ENCODE data around the gene HIVEP3.
A peak's percentile ranks its signal among the peaks of the same experiment; 100 is the strongest.
"Not testable (repeated sequence)": the region's sequence is repeated elsewhere in the genome, so short reads cannot be mapped to it uniquely, and the experiment has no call there.

Gene HIVEP3

DNA sequence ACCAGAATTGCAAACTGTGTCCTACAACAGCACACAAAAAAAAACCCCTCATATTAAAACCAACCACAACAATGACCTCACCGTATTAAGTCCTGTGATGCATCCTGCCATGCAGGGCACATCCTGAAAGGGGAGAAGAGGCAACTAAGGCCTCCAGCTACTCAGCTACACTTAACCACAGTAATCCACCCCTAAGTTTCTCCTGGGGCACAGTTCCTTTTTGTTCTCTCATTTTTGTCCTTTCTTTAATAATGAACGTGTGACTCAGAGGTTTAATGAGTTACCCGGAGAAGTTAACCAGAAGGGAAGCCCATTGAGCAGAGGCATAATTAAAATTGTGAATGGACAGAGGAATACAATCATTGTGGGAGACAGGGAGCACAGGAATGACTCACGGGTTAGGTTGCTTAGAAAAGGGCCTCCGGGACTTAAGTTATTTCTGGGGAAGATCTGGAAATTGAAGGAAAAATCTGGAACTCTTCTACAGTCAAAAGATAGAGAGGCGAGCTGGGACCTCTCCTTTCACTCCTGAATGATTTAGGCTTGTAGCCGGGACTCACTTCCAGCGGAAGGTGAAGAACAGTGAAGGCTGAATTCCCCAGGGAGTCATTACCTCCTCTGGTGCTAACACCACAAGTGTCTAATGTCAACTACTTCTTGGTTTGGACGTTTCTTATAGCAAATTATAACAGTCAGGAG is 36.9 kb upstream of the HIVEP3 start:
- Histone ChIP-seq H3K56ac (ENCODE audit: low read length) (no peak overlapping the region), H3K23ac (ENCODE audit: low read length) (no peak overlapping the region), H3K79me2 (ENCODE audit: control insufficient read depth, insufficient read depth, low read length) (no peaks in the 10 kb centered on the region), H3K9ac (ENCODE audit: low read length) (no peak overlapping the region), H4K5ac (ENCODE audit: low read length) (no peak overlapping the region), H2BK15ac (replicated peaks; ENCODE audit: low read depth) (no peak overlapping the region), H4K8ac (ENCODE audit: low read depth, low read length) (no peak overlapping the region), H3K27me3 (ENCODE audit: insufficient read depth, low read length, poor library complexity) (no peaks in the 10 kb centered on the region), H3K27ac (ENCODE audit: low read depth, low read length) (no peak overlapping the region), H3K4me1 (ENCODE audit: control insufficient read depth, low read depth, low read length) (no peaks in the 10 kb centered on the region), H3K4me2 (ENCODE audit: low read length) (no peak overlapping the region), H3K79me1 (ENCODE audit: low read length) (no peaks in the 10 kb centered on the region), H2BK5ac (ENCODE audit: low read length) (no peak overlapping the region), H2BK120ac (ENCODE audit: low read depth, low read length) (no peak overlapping the region), H3K36me3 (ENCODE audit: control insufficient read depth, insufficient read depth, low read length) (no peaks in the 10 kb centered on the region), H3K4ac (ENCODE audit: low read depth, low read length) (no peak overlapping the region), H3K4me3 (ENCODE audit: low read length) (no peak overlapping the region), H3K18ac (ENCODE audit: low read length) (no peak overlapping the region), H2AK5ac (ENCODE audit: low read length) (no peak overlapping the region)
- DNase-seq: peak; percentile 31
- WGBS (ENCODE audit: extremely low coverage, insufficient coverage, low lambda C conversion rate): no CpG with 5 or more reads among the region's 9 CpGs

DNA sequence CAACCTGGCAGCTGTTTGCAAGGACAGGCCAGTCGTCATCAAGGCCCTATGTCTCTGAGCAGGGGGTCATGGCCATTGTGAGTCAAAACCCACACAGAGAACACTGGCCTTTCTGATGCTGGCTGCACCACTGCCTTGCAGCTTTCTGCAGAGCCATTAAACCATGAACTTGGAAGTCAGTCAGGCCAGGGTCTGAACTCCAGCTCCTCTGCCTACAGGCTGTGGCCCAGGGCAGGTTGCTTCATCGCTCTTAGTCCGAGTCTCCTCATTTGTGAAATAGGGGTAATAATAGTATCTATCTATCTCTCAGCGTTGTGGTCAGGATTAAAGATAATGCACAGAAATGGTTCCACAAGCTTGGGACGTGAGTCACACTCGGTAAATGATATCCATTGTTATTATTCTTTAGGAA is 35.8 kb upstream of the HIVEP3 start:
- Histone ChIP-seq H4K5ac (ENCODE audit: low read length) (no peak overlapping the region), H3K9ac (ENCODE audit: low read length) (no peak overlapping the region), H3K23ac (ENCODE audit: low read length) (no peak overlapping the region), H3K36me3 (ENCODE audit: control insufficient read depth, insufficient read depth, low read length) (no peaks in the 10 kb centered on the region), H2BK15ac (replicated peaks; ENCODE audit: low read depth) (no peak overlapping the region), H3K4ac (ENCODE audit: low read depth, low read length) (no peak overlapping the region), H3K79me1 (ENCODE audit: low read length) (no peaks in the 10 kb centered on the region), H3K4me3 (ENCODE audit: low read length) (no peak overlapping the region), H3K27ac (ENCODE audit: low read depth, low read length) (no peak overlapping the region), H3K56ac (ENCODE audit: low read length) (no peak overlapping the region), H3K4me1 (ENCODE audit: control insufficient read depth, low read depth, low read length) (no peaks in the 10 kb centered on the region), H3K79me2 (ENCODE audit: control insufficient read depth, insufficient read depth, low read length) (no peaks in the 10 kb centered on the region), H3K4me2 (ENCODE audit: low read length) (no peak overlapping the region), H2BK120ac (ENCODE audit: low read depth, low read length) (no peak overlapping the region), H2BK5ac (ENCODE audit: low read length) (no peak overlapping the region), H3K18ac (ENCODE audit: low read length) (no peak overlapping the region), H4K8ac (ENCODE audit: low read depth, low read length) (no peak overlapping the region), H2AK5ac (ENCODE audit: low read length) (no peak overlapping the region), H3K27me3 (ENCODE audit: insufficient read depth, low read length, poor library complexity) (no peaks in the 10 kb centered on the region)
- peak; percentile 1 for DNase-seq
- no CpG with 5 or more reads among the region's 6 CpGs for WGBS (ENCODE audit: extremely low coverage, insufficient coverage, low lambda C conversion rate)

DNA sequence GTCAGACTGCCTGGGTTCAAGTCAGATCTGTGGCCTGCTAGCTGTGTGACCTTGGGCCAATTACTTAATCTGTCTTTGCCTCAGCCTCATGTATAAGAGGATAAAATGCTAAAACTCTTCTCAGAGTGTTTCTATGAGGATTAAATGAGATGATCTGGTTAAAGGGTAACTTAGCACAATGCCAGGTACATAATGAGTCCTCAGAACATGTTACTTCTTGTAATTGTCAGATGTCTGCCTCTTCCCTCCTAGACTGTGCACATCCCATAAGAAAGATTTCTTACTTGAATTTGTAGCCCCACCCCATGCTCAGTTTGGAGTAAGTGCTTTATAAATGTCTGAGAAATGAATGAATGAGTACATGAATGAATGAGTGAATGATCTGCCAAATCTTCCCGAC is 34.6 kb upstream of the HIVEP3 start:
- Histone ChIP-seq H2BK15ac (replicated peaks; ENCODE audit: low read depth) (no peak overlapping the region), H3K27me3 (ENCODE audit: insufficient read depth, low read length, poor library complexity) (no peaks in the 10 kb centered on the region), H3K36me3 (ENCODE audit: control insufficient read depth, insufficient read depth, low read length) (no peaks in the 10 kb centered on the region)

DNA sequence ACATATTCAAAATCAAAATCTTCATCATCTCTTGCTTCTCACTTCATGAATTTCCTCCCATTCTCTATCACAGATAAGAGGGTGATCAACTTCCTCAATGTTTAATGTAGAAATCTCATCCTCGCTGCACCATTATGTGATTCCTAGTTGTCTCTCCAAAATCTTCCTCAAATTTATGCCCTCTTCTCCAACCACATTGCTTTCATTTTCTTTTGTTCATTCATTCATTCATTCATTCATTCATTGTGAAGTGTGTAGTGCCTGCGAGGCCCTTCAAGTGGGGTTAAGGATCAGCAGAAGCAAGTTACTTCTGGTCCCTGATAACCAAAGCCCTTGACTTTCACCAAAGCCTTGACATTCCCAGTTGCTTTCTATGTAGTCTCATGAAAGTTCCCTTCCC is 33.5 kb upstream of the HIVEP3 start:
- H3K4me1 ChIP-seq (ENCODE audit: control insufficient read depth, low read depth, low read length): no peaks in the 10 kb centered on the region
- H3K36me3 ChIP-seq (ENCODE audit: control insufficient read depth, insufficient read depth, low read length): no peaks in the 10 kb centered on the region
- DNase-seq: no peak
- H2BK15ac ChIP-seq (replicated peaks; ENCODE audit: low read depth): no peak overlapping the region
- H3K79me1 ChIP-seq (ENCODE audit: low read length): no peaks in the 10 kb centered on the region
- H3K9ac ChIP-seq (ENCODE audit: low read length): no peak overlapping the region
- H3K27me3 ChIP-seq (ENCODE audit: insufficient read depth, low read length, poor library complexity): no peaks in the 10 kb centered on the region
- WGBS (ENCODE audit: extremely low coverage, insufficient coverage, low lambda C conversion rate): no CpG with 5 or more reads among the region's 2 CpGs
- no peak overlapping the region for H3K4me3 ChIP-seq (ENCODE audit: low read length)
- no peak overlapping the region for H4K8ac ChIP-seq (ENCODE audit: low read depth, low read length)
- H2BK5ac ChIP-seq (ENCODE audit: low read length): no peak overlapping the region
- H3K23ac ChIP-seq (ENCODE audit: low read length): no peak overlapping the region
- no peak overlapping the region for H2AK5ac ChIP-seq (ENCODE audit: low read length)
- no peak overlapping the region for H3K27ac ChIP-seq (ENCODE audit: low read depth, low read length)
- H3K18ac ChIP-seq (ENCODE audit: low read length): no peak overlapping the region
- no peak overlapping the region for H3K4ac ChIP-seq (ENCODE audit: low read depth, low read length)
- no peak overlapping the region for H2BK120ac ChIP-seq (ENCODE audit: low read depth, low read length)
- no peak overlapping the region for H4K5ac ChIP-seq (ENCODE audit: low read length)
- no peak overlapping the region for H3K4me2 ChIP-seq (ENCODE audit: low read length)
- no peak overlapping the region for H3K56ac ChIP-seq (ENCODE audit: low read length)
- no peaks in the 10 kb centered on the region for H3K79me2 ChIP-seq (ENCODE audit: control insufficient read depth, insufficient read depth, low read length)

More for the DNA sequence above, 34.6 kb upstream of the HIVEP3 start:
- no peak overlapping the region for H3K9ac ChIP-seq (ENCODE audit: low read length)
- no peak overlapping the region for H3K23ac ChIP-seq (ENCODE audit: low read length)
- no peak for DNase-seq
- H4K5ac ChIP-seq (ENCODE audit: low read length): no peak overlapping the region
- no peak overlapping the region for H2BK120ac ChIP-seq (ENCODE audit: low read depth, low read length)
- H3K56ac ChIP-seq (ENCODE audit: low read length): no peak overlapping the region
- no peaks in the 10 kb centered on the region for H3K79me2 ChIP-seq (ENCODE audit: control insufficient read depth, insufficient read depth, low read length)
- H3K4me1 ChIP-seq (ENCODE audit: control insufficient read depth, low read depth, low read length): no peaks in the 10 kb centered on the region
- no peak overlapping the region for H3K18ac ChIP-seq (ENCODE audit: low read length)
- H3K4me3 ChIP-seq (ENCODE audit: low read length): no peak overlapping the region
- no CpG with 5 or more reads among the region's 1 CpG for WGBS (ENCODE audit: extremely low coverage, insufficient coverage, low lambda C conversion rate)
- H3K27ac ChIP-seq (ENCODE audit: low read depth, low read length): no peak overlapping the region
- H3K4ac ChIP-seq (ENCODE audit: low read depth, low read length): no peak overlapping the region
- H2AK5ac ChIP-seq (ENCODE audit: low read length): no peak overlapping the region
- no peak overlapping the region for H4K8ac ChIP-seq (ENCODE audit: low read depth, low read length)
- H3K4me2 ChIP-seq (ENCODE audit: low read length): no peak overlapping the region
- no peaks in the 10 kb centered on the region for H3K79me1 ChIP-seq (ENCODE audit: low read length)
- H2BK5ac ChIP-seq (ENCODE audit: low read length): no peak overlapping the region

DNA sequence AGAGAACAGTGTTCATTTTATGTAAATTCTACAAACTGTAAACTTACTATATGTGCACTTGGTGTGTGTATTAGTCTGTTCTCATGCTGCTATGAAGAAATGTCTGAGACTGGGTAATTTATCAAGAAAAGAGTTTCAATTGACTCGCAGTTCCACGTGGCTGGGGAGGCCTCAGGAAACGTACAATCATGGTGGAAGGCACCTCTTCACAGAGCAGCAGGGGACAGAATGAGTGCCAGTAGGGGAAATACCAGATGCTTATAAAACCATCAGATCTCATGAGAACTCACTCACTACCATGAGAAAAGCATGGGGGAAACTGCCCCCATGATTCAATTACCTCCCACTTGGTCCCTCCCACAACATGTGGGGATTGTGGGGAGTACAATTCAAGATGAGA is 32.8 kb upstream of the HIVEP3 start:
- not testable (repeated sequence) for H3K79me2 ChIP-seq (ENCODE audit: control insufficient read depth, insufficient read depth, low read length); H3K27ac ChIP-seq (ENCODE audit: low read depth, low read length); H3K79me1 ChIP-seq (ENCODE audit: low read length); H2BK5ac ChIP-seq (ENCODE audit: low read length); H3K4ac ChIP-seq (ENCODE audit: low read depth, low read length); H2BK15ac ChIP-seq (replicated peaks; ENCODE audit: low read depth); H3K18ac ChIP-seq (ENCODE audit: low read length); H4K8ac ChIP-seq (ENCODE audit: low read depth, low read length); H3K56ac ChIP-seq (ENCODE audit: low read length); DNase-seq; H3K9ac ChIP-seq (ENCODE audit: low read length); H3K4me3 ChIP-seq (ENCODE audit: low read length); H3K23ac ChIP-seq (ENCODE audit: low read length); H3K4me2 ChIP-seq (ENCODE audit: low read length); H3K4me1 ChIP-seq (ENCODE audit: control insufficient read depth, low read depth, low read length); H3K36me3 ChIP-seq (ENCODE audit: control insufficient read depth, insufficient read depth, low read length); H2BK120ac ChIP-seq (ENCODE audit: low read depth, low read length); H2AK5ac ChIP-seq (ENCODE audit: low read length); H4K5ac ChIP-seq (ENCODE audit: low read length); H3K27me3 ChIP-seq (ENCODE audit: insufficient read depth, low read length, poor library complexity)
- no CpG with 5 or more reads among the region's 3 CpGs for WGBS (ENCODE audit: extremely low coverage, insufficient coverage, low lambda C conversion rate)

DNA sequence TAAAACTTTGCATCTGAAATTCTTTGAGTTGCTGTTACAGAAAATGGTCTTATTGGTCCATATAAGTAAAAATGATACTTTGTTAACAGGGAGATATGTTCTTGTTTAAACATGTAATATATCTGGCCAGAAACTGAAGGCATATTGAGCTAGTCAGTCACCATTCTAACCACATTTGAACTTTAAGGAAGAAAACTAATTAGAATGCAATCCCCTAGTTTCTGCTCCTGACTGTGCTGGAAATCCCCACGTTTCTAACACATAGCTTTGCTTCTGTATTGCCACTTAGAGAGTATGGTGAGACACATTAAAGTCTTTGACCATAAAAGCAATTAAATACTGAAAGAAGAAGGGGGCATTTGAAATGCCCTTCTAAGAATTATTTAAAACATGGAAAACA is 32.1 kb upstream of the HIVEP3 start:
- Histone ChIP-seq H3K4ac (ENCODE audit: low read depth, low read length) (no peak overlapping the region), H3K23ac (ENCODE audit: low read length) (no peak overlapping the region), H4K8ac (ENCODE audit: low read depth, low read length) (no peak overlapping the region), H3K4me3 (ENCODE audit: low read length) (no peak overlapping the region), H2AK5ac (ENCODE audit: low read length) (no peak overlapping the region), H3K27ac (ENCODE audit: low read depth, low read length) (no peak overlapping the region), H3K79me2 (ENCODE audit: control insufficient read depth, insufficient read depth, low read length) (no peaks in the 10 kb centered on the region), H2BK15ac (replicated peaks; ENCODE audit: low read depth) (no peak overlapping the region), H3K4me1 (ENCODE audit: control insufficient read depth, low read depth, low read length) (no peaks in the 10 kb centered on the region), H3K36me3 (ENCODE audit: control insufficient read depth, insufficient read depth, low read length) (no peaks in the 10 kb centered on the region), H3K9ac (ENCODE audit: low read length) (no peak overlapping the region), H3K4me2 (ENCODE audit: low read length) (no peak overlapping the region), H4K5ac (ENCODE audit: low read length) (no peak overlapping the region), H3K79me1 (ENCODE audit: low read length) (no peaks in the 10 kb centered on the region), H2BK5ac (ENCODE audit: low read length) (no peak overlapping the region), H3K27me3 (ENCODE audit: insufficient read depth, low read length, poor library complexity) (no peaks in the 10 kb centered on the region), H3K18ac (ENCODE audit: low read length) (no peak overlapping the region), H2BK120ac (ENCODE audit: low read depth, low read length) (no peak overlapping the region), H3K56ac (ENCODE audit: low read length) (no peak overlapping the region)
- no peak for DNase-seq
- no CpG with 5 or more reads among the region's 1 CpG for WGBS (ENCODE audit: extremely low coverage, insufficient coverage, low lambda C conversion rate)
